ENCODE measurements around the gene LOXL4. TPM values are rescaled to one million over a fixed set of nuclear protein-coding genes. Genes with fewer than 3 reads are reported as not detected.

Gene LOXL4
- total RNA-seq, 3 donors from 2014 or later (not counting 1 experiment from before 2014, with no cell fraction given), result 0.23 TPM; not detected in 2

DNA sequence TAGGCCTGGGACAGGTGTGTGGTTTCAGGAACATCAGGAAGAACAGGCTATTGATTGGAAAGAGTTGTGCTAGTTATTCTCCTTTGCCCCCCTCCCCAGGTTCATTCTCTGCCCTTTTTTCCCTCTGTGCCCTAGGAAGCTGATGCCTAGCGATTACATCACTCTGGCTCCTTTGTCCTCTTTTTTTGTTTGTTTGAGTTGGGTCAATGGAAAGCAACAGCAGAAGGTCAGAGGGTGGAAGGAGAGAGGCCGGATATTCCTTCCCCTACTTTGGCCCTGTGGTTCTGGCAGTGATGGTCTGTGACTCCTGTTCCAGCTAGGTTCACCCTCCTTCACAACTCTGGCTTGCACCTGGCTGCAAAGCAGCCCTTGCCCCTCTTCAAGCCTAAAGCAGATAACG is 18.9 kb downstream of the LOXL4 start:
- Histone ChIP-seq H3K9me3 (ENCODE audit: control insufficient read depth, insufficient read depth, low read length) (no peaks in the 10 kb centered on the region), H3K27me3 (ENCODE audit: control insufficient read depth, insufficient read depth, low read length) (no peaks in the 10 kb centered on the region), H3K4me1 (ENCODE audit: control insufficient read depth, insufficient read depth, low read length) (peaks cover under 1% of the 10 kb centered on the region), H3K36me3 (ENCODE audit: control insufficient read depth, insufficient read depth, low read length) (peaks cover 42% of the 10 kb centered on the region), H3K4me3 (ENCODE audit: low read length) (no peak overlapping the region), H3K27ac (ENCODE audit: low read length) (no peak overlapping the region)
- no peak overlapping the region for H3K4me3 Mint-ChIP-seq
- TF ChIP-seq, protein P1, sequence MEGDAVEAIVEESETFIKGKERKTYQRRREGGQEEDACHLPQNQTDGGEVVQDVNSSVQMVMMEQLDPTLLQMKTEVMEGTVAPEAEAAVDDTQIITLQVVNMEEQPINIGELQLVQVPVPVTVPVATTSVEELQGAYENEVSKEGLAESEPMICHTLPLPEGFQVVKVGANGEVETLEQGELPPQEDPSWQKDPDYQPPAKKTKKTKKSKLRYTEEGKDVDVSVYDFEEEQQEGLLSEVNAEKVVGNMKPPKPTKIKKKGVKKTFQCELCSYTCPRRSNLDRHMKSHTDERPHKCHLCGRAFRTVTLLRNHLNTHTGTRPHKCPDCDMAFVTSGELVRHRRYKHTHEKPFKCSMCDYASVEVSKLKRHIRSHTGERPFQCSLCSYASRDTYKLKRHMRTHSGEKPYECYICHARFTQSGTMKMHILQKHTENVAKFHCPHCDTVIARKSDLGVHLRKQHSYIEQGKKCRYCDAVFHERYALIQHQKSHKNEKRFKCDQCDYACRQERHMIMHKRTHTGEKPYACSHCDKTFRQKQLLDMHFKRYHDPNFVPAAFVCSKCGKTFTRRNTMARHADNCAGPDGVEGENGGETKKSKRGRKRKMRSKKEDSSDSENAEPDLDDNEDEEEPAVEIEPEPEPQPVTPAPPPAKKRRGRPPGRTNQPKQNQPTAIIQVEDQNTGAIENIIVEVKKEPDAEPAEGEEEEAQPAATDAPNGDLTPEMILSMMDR (IDR thresholded peaks at IDR 0.05), result no peak
- H3K27me3 Mint-ChIP-seq (ENCODE audit: low read depth in 2 of 2), result no peaks in the 10 kb centered on the region
- peaks cover 2% of the 10 kb centered on the region in 2 donors for H3K4me1 Mint-ChIP-seq
- peaks cover 35% of the 10 kb centered on the region for H3K36me3 Mint-ChIP-seq
- H3K9me3 Mint-ChIP-seq, result no peaks in the 10 kb centered on the region
- no peak for ATAC-seq
- 95% methylated on average over 2 of the region's 3 CpGs for WGBS (ENCODE audit: insufficient coverage)
- intact Hi-C loops (cut with micrococcal nuclease), result no loop called here
- H3K27ac Mint-ChIP-seq, result peak overlapping the region in 1 of 2 donors; percentile 18
- no peak for DNase-seq

DNA sequence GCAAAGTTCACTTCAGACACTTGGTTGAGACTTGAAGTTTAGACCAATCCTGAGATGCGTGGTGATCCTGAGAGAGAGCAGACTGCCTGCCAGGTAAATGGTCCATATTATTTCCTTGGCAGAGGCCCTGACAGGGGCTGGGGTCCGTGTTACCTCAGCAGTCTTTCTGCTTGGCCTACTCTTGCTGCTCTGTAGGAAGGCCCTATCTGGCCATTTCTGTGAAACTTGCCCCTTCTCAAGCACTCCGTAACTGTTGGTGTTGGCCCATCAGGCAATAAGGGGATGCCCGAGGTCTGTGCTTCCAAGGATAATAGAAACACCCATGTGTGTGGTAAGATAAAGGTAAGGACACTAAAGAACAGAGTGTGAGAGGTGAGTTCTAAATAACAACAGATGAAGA is 20.0 kb downstream of the LOXL4 start:
- H3K27me3 ChIP-seq (ENCODE audit: control insufficient read depth, insufficient read depth, low read length), result no peaks in the 10 kb centered on the region
- no peaks in the 10 kb centered on the region for H3K9me3 ChIP-seq (ENCODE audit: control insufficient read depth, insufficient read depth, low read length)
- intact Hi-C loops (cut with micrococcal nuclease), result no loop called here
- no peak overlapping the region for H3K27ac Mint-ChIP-seq
- no peak overlapping the region for H3K4me3 ChIP-seq (ENCODE audit: low read length)
- peaks cover 47% of the 10 kb centered on the region for H3K36me3 ChIP-seq (ENCODE audit: control insufficient read depth, insufficient read depth, low read length)
- ATAC-seq, result no peak
- H3K4me1 ChIP-seq (ENCODE audit: control insufficient read depth, insufficient read depth, low read length), result no peaks in the 10 kb centered on the region
- TF ChIP-seq, protein P1 (IDR thresholded peaks at IDR 0.05), result no peak
- H3K4me3 Mint-ChIP-seq, result no peak overlapping the region
- 98% methylated on average over 4 of the region's 4 CpGs for WGBS (ENCODE audit: insufficient coverage)
- peaks cover 40% of the 10 kb centered on the region for H3K36me3 Mint-ChIP-seq
- H3K27me3 Mint-ChIP-seq (ENCODE audit: low read depth in 2 of 2), result no peaks in the 10 kb centered on the region
- H3K4me1 Mint-ChIP-seq, result no peaks in the 10 kb centered on the region
- H3K9me3 Mint-ChIP-seq, result no peaks in the 10 kb centered on the region
- no peak for DNase-seq
- H3K27ac ChIP-seq (ENCODE audit: low read length), result no peak overlapping the region

DNA sequence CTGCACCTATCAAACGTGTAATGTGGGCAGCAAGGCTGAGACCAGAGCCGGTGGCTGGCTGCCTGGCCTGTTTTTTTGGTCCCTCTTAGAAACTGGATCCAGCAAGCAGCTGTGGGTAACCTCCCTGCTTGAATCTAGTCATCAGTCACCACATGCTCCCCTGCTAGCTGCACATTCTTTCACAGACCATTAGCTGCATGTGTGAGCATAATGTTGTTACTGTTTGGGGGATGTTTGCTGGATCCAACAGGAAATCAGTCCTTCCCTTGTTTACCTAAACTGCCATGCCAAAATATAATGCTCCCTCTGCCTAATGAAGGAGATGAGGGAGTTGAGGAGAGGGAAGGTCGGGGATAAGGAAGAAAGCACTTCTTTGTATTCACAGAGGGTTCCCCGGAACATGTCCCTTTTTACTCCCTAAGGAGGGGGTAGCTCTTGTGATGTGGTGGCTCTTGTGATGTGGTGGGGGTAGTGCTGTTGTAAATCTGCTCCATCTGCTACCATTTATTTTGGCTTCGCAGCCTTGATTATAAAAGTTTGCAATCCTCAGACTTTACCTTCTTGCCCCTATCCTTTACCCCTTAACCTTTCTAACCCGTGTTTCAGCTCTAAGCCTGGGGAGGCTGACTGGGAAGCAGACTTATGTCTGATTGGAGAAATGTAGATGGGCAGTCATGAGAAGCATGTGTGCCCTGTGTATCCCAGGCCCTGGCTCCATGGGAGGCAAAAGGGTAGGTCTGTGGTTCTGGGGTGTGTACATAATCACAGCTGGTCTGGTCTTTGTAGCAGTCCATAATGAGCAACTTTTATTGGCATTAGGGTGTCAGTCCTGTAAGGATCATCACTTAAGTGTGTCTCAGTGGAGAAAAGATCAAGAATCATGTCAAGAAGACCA is 20.8 kb downstream of the LOXL4 start:
- TF ChIP-seq, protein P1 (IDR thresholded peaks at IDR 0.05), result no peak
- H3K27ac Mint-ChIP-seq, result no peak overlapping the region
- H3K36me3 ChIP-seq (ENCODE audit: control insufficient read depth, insufficient read depth, low read length), result peaks cover 49% of the 10 kb centered on the region

More for the DNA sequence above, 20.8 kb downstream of the LOXL4 start:
- ATAC-seq (no peak), DNase-seq (no peak)
- WGBS (ENCODE audit: insufficient coverage), result 80% methylated on average over 6 of the region's 6 CpGs
- no peak overlapping the region for H3K4me3 Mint-ChIP-seq
- Histone ChIP-seq H3K27me3 (ENCODE audit: control insufficient read depth, insufficient read depth, low read length) (no peaks in the 10 kb centered on the region), H3K4me1 (ENCODE audit: control insufficient read depth, insufficient read depth, low read length) (no peaks in the 10 kb centered on the region), H3K9me3 (ENCODE audit: control insufficient read depth, insufficient read depth, low read length) (no peaks in the 10 kb centered on the region), H3K4me3 (ENCODE audit: low read length) (no peak overlapping the region), H3K27ac (ENCODE audit: low read length) (no peak overlapping the region)
- no peaks in the 10 kb centered on the region for H3K27me3 Mint-ChIP-seq (ENCODE audit: low read depth in 2 of 2)
- H3K9me3 Mint-ChIP-seq, result no peaks in the 10 kb centered on the region
- intact Hi-C loops (cut with micrococcal nuclease), result no loop called here
- peaks cover 40% of the 10 kb centered on the region for H3K36me3 Mint-ChIP-seq
- H3K4me1 Mint-ChIP-seq, result no peaks in the 10 kb centered on the region
